ENCODE data around the gene EIF4A3.

GRCh38 chr17:80191865-80192661, 45.1 kb upstream of the EIF4A3 start:
- TF ChIP-seq PKNOX1 (IDR thresholded peaks at IDR 0.05), result no peak
- TF ChIP-seq FOXA1 (IDR thresholded peaks at IDR 0.05), result no peak
- no peak for TF ChIP-seq LEF1 (IDR thresholded peaks at IDR 0.05; ENCODE audit: borderline replicate concordance)
- no peak for TF ChIP-seq SP1 (IDR thresholded peaks at IDR 0.05)
- TF ChIP-seq SUZ12 (IDR thresholded peaks at IDR 0.05), result no peak
